T-cell (primary cell): ENCODE results near the gene FKBP11. TPM values are rescaled to one million over a fixed set of nuclear protein-coding genes. Genes with fewer than 3 reads are reported as not detected.
A peak's percentile ranks its signal among the peaks of the same experiment; 100 is the strongest.

Experiments used
- ATAC-seq, 4 experiments: fragments of 200-7000 bp in 3 of 4; fragments of 150-1000 bp in 1 of 4; cut with Tn5 transposase; replicated peaks in 1 of 4; 1 replicate in 3 of 4; 2 replicates in 1 of 4; pipeline ENCODE4 v1.10.0; 2021; ENCODE audit warnings: moderate library complexity in 3 of 4, mild to moderate bottlenecking in 2 of 4, moderate number of reproducible peaks in 1 of 4
- CTCF ChIA-PET, 2 donors: fragments of 300-600 bp; sonication (Branson Sonifier 250); formaldehyde crosslinking; loops; one replicate each; lab custom pipeline; 2022; ENCODE audit warnings: antibody characterized with exemption in 2 of 2; lab: Charles Lee
- POLR2A ChIA-PET, 2 donors: fragments of 300-600 bp; sonication (Branson Sonifier 250); formaldehyde crosslinking; loops; one replicate each; lab custom pipeline; 2022; ENCODE audit warnings: antibody characterized with exemption in 2 of 2; lab: Charles Lee
- DNase-seq, 35 experiments: peaks; one replicate each; pipeline versions ENCODE4 v3.0.0 to v3.0.0-alpha.2; 2013 to 2023
- H3K27ac ChIP-seq: one replicate; pipeline ENCODE4 v1.5.1; 2013; ENCODE audit warnings: low read length
- H3K27me3 ChIP-seq, 2 experiments: replicated peaks in 1 of 2; 1 replicate in 1 of 2; 2 replicates in 1 of 2; pipeline versions ENCODE4 v1.6.1 to v1.7.0; 2013; ENCODE audit warnings: low read length in 1 of 2, mixed read lengths in 1 of 2; ENCODE audit not compliant: control insufficient read depth in 2 of 2, insufficient read depth in 2 of 2; ENCODE audit errors: extremely low read depth in 1 of 2
- H3K36me3 ChIP-seq, 2 donors: 1 replicate in 1 of 2; 2 replicates in 1 of 2; pipeline versions ENCODE4 v1.6.1 to v1.7.0; 2013; ENCODE audit warnings: low read length in 1 of 2; ENCODE audit not compliant: control insufficient read depth in 2 of 2, insufficient read depth in 1 of 2; ENCODE audit errors: extremely low read depth in 1 of 2
- H3K4me1 ChIP-seq, 2 experiments: 1 replicate in 1 of 2; 2 replicates in 1 of 2; pipeline versions ENCODE4 v1.6.1 to v1.7.0; 2013; ENCODE audit warnings: low read length in 2 of 2, mixed read lengths in 1 of 2; ENCODE audit not compliant: insufficient read depth in 2 of 2, control insufficient read depth in 1 of 2; ENCODE audit errors: extremely low read depth in 1 of 2
- H3K4me3 ChIP-seq, 2 donors: 1 replicate in 1 of 2; 2 replicates in 1 of 2; pipeline versions ENCODE4 v1.5.1 to v1.7.0; 2013; ENCODE audit warnings: mild to moderate bottlenecking in 2 of 2, low read length in 1 of 2, moderate library complexity in 1 of 2; ENCODE audit not compliant: control insufficient read depth in 1 of 2; ENCODE audit errors: extremely low read depth in 1 of 2
- H3K9me3 ChIP-seq: 2 replicates; pipeline ENCODE4 v1.7.0; 2013
- H3K27ac Mint-ChIP-seq, 2 donors: one replicate each; pipeline ENCODE4 v1.8.0; 2020 to 2021; ENCODE audit warnings: mild to moderate bottlenecking in 2 of 2, mixed read lengths in 2 of 2
- H3K27me3 Mint-ChIP-seq, 2 donors: one replicate each; pipeline ENCODE4 v1.8.0; 2021 to 2022; ENCODE audit warnings: mixed read lengths in 2 of 2
- H3K36me3 Mint-ChIP-seq: one replicate; pipeline ENCODE4 v1.8.0; 2021; ENCODE audit warnings: mixed read lengths
- H3K4me1 Mint-ChIP-seq, 3 donors: one replicate each; pipeline ENCODE4 v1.8.0; 2020 to 2022; ENCODE audit warnings: mixed read lengths in 3 of 3, mild to moderate bottlenecking in 1 of 3
- H3K4me3 Mint-ChIP-seq, 3 donors: one replicate each; pipeline ENCODE4 v1.8.0; 2020 to 2022; ENCODE audit warnings: mild to moderate bottlenecking in 3 of 3, mixed read lengths in 3 of 3, moderate library complexity in 3 of 3
- H3K9me3 Mint-ChIP-seq, 3 donors: one replicate each; pipeline ENCODE4 v1.8.0; 2020 to 2022; ENCODE audit warnings: mixed read lengths in 3 of 3
- WGBS: methylation state at CpG from one replicate; pipeline ENCODE4 v1.1.5; 2013; ENCODE audit warnings: missing lambda C conversion rate; ENCODE audit not compliant: insufficient coverage; 5-methylcytosine and 5-hydroxymethylcytosine counted together
- total RNA-seq, 35 experiments: library from RNA in 6 of 35; stranded (reverse) in 6 of 35; fragments of 120-200 nt in 1 of 35; gene quantifications; one replicate each; pipeline versions ENCODE4 v1.2.1 to v1.2.4 and lab custom pipeline; 2013 to 2026

FKBP11 gene
- total RNA-seq, 5 donors from 2014 or later (not counting 1 experiment from before 2014, with no cell fraction given): 55.6 to 83.0 (median 68.1) TPM

- Histone ChIP-seq H3K27ac (no peak overlapping the region), H3K36me3 (peaks cover 0 to 19% of the 10 kb centered on the region in 2 donors), H3K4me3 (no peak overlapping the region), H3K4me1 (peaks cover 4 to 51% of the 10 kb centered on the region in 2 experiments), H3K27me3 (no peaks in the 10 kb centered on the region), H3K9me3 (no peaks in the 10 kb centered on the region)
- ChIA-PET CTCF (interaction anchor here (0.6 to 1.6 kb wide), 6 partner anchors 21 to 78 kb away, joined by 3 to 9 read pairs (median 4); a partner anchor contains a TSS), POLR2A (interaction anchor here in 1 of 2 donors (0.6 kb wide), 1 partner anchor 74 kb away, joined by 4 read pairs; no protein-coding TSS in a partner anchor)
- Mint-ChIP-seq H3K9me3 (no peaks in the 10 kb centered on the region), H3K27me3 (no peaks in the 10 kb centered on the region), H3K36me3 (peaks cover 21% of the 10 kb centered on the region), H3K4me1 (peaks cover 33 to 54% (median 44%) of the 10 kb centered on the region in 3 donors), H3K4me3 (no peak overlapping the region), H3K27ac (peak overlapping the region; percentile 2 to 37)
- 33% methylated on average over 1 of the region's 4 CpGs for WGBS
- DNase-seq: no peak
- no peak for ATAC-seq
Observed at GRCh38 chr12:48930475-48930874, 5.2 kb upstream of the FKBP11 start.

- Histone ChIP-seq H3K9me3 (no peaks in the 10 kb centered on the region), H3K4me1 (peaks cover 4 to 46% of the 10 kb centered on the region in 2 experiments), H3K27me3 (no peaks in the 10 kb centered on the region), H3K4me3 (no peak overlapping the region), H3K27ac (no peak overlapping the region), H3K36me3 (peaks cover 0 to 19% of the 10 kb centered on the region in 2 donors)
- POLR2A ChIA-PET: no interaction called here
- CTCF ChIA-PET: interaction anchor here in 1 of 2 donors (1.6 kb wide), 1 partner anchor 26 kb away, joined by 9 read pairs; a partner anchor contains a TSS
- H3K9me3 Mint-ChIP-seq: no peaks in the 10 kb centered on the region
- ATAC-seq (no peak), DNase-seq (no peak)
- no peaks in the 10 kb centered on the region for H3K27me3 Mint-ChIP-seq
- peaks cover 30 to 50% (median 43%) of the 10 kb centered on the region in 3 donors for H3K4me1 Mint-ChIP-seq
- whole genome bisulfite sequencing: 100% methylated on average over 1 of the region's 1 CpG
- H3K36me3 Mint-ChIP-seq: peaks cover 19% of the 10 kb centered on the region
- no peak overlapping the region for H3K4me3 Mint-ChIP-seq
- H3K27ac Mint-ChIP-seq: peak overlapping the region in 1 of 2 donors; percentile 24
Observed at GRCh38 chr12:48929551-48929950, 4.3 kb upstream of the FKBP11 start.

GRCh38 chr12:48927261-48927660, 2.0 kb upstream of the FKBP11 start:
- ChIA-PET CTCF (interaction anchor here (0.7 to 1.5 kb wide), 4 partner anchors 9 to 893 kb away, joined by 3 to 7 read pairs (median 4); no protein-coding TSS in a partner anchor), POLR2A (interaction anchor here (0.7 to 1.1 kb wide), 2 partner anchors 9 to 184 kb away, joined by 3 read pairs; no protein-coding TSS in a partner anchor)
- H3K4me1 ChIP-seq: peaks cover 8 to 39% of the 10 kb centered on the region in 2 experiments
- Mint-ChIP-seq H3K4me1 (peaks cover 20 to 49% (median 43%) of the 10 kb centered on the region in 3 donors), H3K4me3 (peak overlapping the region; percentile 31 to 88 (median 45)), H3K36me3 (peaks cover 22% of the 10 kb centered on the region), H3K9me3 (no peaks in the 10 kb centered on the region), H3K27me3 (no peaks in the 10 kb centered on the region), H3K27ac (peak overlapping the region; percentile 58 to 68)
- peak overlapping the region; percentile 52 for H3K27ac ChIP-seq
- H3K27me3 ChIP-seq: no peaks in the 10 kb centered on the region
- H3K36me3 ChIP-seq: peaks cover 0 to 30% of the 10 kb centered on the region in 2 donors
- peak in 1 of 35 experiments; percentile 22 for DNase-seq
- no peak for ATAC-seq
- H3K9me3 ChIP-seq: no peaks in the 10 kb centered on the region
- H3K4me3 ChIP-seq: no peak overlapping the region
- WGBS: no CpG with 5 or more reads among the region's 2 CpGs

- H3K4me1 Mint-ChIP-seq: peaks cover 36 to 58% (median 56%) of the 10 kb centered on the region in 3 donors
- H3K4me3 ChIP-seq: peak overlapping the region; percentile 93 to 100
- peak; percentile 78 to 83 (median 80) for ATAC-seq
- CTCF ChIA-PET: interaction anchor here (0.5 to 3.0 kb wide), 20 partner anchors 9 to 725 kb away, joined by 3 to 30 read pairs (median 5); partner anchors contain the start of genes ARF3 (in 1 of the 2), DDX23 (in 1 of the 2), RND1 (in 1 of the 2) and WNT1 (in 1 of the 2)
- H3K27ac Mint-ChIP-seq: peak overlapping the region; percentile 90 to 92
- H3K27me3 ChIP-seq: no peaks in the 10 kb centered on the region
- peak; percentile 64 to 87 (median 79) for DNase-seq
- H3K36me3 Mint-ChIP-seq: peaks cover 26% of the 10 kb centered on the region
- H3K9me3 Mint-ChIP-seq: no peaks in the 10 kb centered on the region
- POLR2A ChIA-PET: interaction anchor here (0.5 to 1.7 kb wide), 7 partner anchors 10 to 300 kb away, joined by 3 to 10 read pairs (median 4); partner anchors contain the start of genes ARF3 (in 1 of the 2) and DDX23 (in 1 of the 2)
- peaks cover 8 to 44% of the 10 kb centered on the region in 2 experiments for H3K4me1 ChIP-seq
- no peaks in the 10 kb centered on the region for H3K9me3 ChIP-seq
- peak overlapping the region; percentile 88 to 96 (median 95) for H3K4me3 Mint-ChIP-seq
- peak overlapping the region; percentile 97 for H3K27ac ChIP-seq
- H3K27me3 Mint-ChIP-seq: no peaks in the 10 kb centered on the region
- H3K36me3 ChIP-seq: peaks cover 0 to 41% of the 10 kb centered on the region in 2 donors
- 5% methylated on average over 20 of the region's 43 CpGs for WGBS
Observed at GRCh38 chr12:48924617-48925303, 532 bp downstream of the FKBP11 start.

GRCh38 chr12:48923117-48923516, 2.2 kb downstream of the FKBP11 start:
- CTCF ChIA-PET: interaction anchor here (0.7 to 1.6 kb wide), 3 partner anchors 13 to 21 kb away, joined by 4 read pairs; no protein-coding TSS in a partner anchor
- H3K4me3 Mint-ChIP-seq: peak overlapping the region; percentile 26 to 95 (median 30)
- DNase-seq: no peak

More at GRCh38 chr12:48923117-48923516, 2.2 kb downstream of the FKBP11 start:
- Histone ChIP-seq H3K4me3 (no peak overlapping the region), H3K27me3 (no peaks in the 10 kb centered on the region), H3K9me3 (no peaks in the 10 kb centered on the region), H3K4me1 (peaks cover 15 to 60% of the 10 kb centered on the region in 2 experiments), H3K36me3 (peaks cover 0 to 39% of the 10 kb centered on the region in 2 donors), H3K27ac (peak overlapping the region; percentile 97)
- ATAC-seq: no peak
- no CpG with 5 or more reads among the region's 3 CpGs for WGBS
- Mint-ChIP-seq H3K9me3 (no peaks in the 10 kb centered on the region), H3K27ac (peak overlapping the region; percentile 90 to 92), H3K4me1 (peaks cover 43 to 65% (median 65%) of the 10 kb centered on the region in 3 donors), H3K27me3 (no peaks in the 10 kb centered on the region), H3K36me3 (peaks cover 21% of the 10 kb centered on the region)
- POLR2A ChIA-PET: interaction anchor here in 1 of 2 donors (0.6 kb wide), 1 partner anchor 10 kb away, joined by 3 read pairs; no protein-coding TSS in a partner anchor
